Activated CD8-positive, alpha-beta memory T cell treated with anti-CD3 and anti-CD28 coated beads, Interleukin-2, amount 50 U/mL, for 4 hours (primary cell): ENCODE results near the gene TNNI3K.

Experiments
- DNase-seq: peaks from one replicate; pipeline ENCODE4 v3.0.0-alpha.2; 2020

The TNNI3K gene

GRCh38 chr1:74316302-74316701 lies 81.1 kb downstream of the TNNI3K start:
- DNase-seq = no peak

DNA sequence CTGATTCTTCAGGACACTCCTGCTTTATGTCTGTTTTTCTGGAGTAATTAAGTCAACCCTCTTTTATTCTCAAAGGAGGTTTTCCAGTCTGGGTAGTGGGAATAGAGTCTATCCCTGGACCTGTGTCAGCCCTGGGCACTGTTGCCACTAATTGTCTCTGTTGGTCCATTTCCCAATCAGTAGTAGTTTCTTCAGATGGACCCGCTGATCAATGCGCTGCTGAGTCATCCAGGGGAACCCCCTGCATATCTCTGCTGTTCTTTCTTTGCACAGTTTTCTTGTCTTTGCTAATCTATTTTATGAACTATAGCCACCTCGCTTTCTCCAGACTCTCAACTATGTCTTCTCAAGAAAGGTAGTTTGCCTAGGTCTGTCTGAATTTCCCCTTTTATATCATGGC lies 82.5 kb downstream of the TNNI3K start:
- no peak for DNase-seq

GRCh38 chr1:74323937-74324473 lies 88.8 kb downstream of the TNNI3K start:
- no peak for DNase-seq

- no peak for DNase-seq
Measured at GRCh38 chr1:74324684-74325448, 89.7 kb downstream of the TNNI3K start.

DNA sequence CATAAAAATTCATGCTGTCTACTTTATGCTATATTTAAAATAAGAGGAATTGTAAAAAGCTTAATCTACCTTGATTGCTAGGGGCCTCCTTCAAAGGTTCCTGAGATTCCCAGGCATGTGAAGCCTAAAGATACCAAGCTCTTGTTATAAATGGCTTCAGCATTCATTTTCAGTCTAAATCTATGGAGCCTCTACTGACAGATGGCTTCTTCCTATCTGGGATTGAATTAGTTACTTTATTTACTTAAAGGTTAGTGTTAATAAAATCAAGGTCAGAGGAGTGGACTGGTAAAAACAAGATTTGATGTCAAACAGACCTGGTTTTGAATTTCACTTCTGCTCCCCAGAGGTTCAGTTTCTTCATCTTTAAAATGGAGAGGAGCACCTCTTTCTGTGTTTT lies 93.7 kb downstream of the TNNI3K start:
- no peak for DNase-seq

DNA sequence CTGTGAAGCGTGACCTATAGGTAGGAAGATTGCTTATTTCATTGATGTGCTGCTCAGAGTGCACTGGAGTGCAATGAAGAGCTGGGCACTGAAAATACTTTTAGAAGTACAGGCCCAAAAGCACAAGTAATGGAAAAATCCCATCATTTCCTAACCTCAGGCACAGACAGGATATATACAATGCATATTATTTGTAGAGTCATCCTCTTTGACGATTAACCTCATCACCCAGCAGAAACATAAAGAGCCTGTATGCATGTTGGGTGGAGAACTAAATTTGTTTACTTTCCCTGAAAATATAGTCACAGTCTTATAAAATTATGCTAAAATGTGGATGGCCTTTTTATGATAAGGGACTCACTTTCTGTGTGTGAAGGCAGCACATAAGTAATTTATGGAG lies 98.1 kb downstream of the TNNI3K start:
- DNase-seq = no peak

- DNase-seq = no peak
Measured at GRCh38 chr1:74334147-74334546, 99.0 kb downstream of the TNNI3K start.

- DNase-seq = no peak
Measured at GRCh38 chr1:74340656-74341055, 105.5 kb downstream of the TNNI3K start.

DNA sequence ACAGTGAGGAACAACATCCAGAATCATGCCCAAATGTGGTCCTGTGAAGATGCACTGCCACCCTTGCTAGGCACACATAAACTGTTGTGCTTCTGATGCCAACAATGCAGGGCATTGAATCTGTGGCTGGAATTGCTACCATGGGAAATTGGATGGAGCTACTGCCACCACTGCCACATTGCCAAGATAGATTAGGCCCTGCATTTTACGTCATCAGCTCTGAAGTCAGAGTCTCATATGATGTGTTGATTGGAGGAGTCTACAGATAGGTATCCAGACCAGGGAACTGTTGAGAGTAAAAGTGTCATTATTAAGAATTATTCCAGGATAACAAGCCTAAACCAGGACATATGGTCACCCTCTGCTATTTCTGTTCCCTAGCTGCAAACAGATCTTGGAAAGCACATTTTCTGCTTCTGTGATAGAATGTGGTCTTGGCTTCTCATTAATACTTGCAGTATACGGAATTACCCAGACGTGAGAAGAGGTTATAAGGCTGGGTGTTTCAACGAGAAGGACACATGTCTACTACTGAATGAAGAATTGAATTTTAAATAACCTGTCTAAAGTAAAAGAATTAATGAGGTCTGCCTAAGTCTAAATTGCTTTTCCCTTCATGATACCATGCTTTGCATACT lies 106.6 kb downstream of the TNNI3K start:
- no peak for DNase-seq

DNA sequence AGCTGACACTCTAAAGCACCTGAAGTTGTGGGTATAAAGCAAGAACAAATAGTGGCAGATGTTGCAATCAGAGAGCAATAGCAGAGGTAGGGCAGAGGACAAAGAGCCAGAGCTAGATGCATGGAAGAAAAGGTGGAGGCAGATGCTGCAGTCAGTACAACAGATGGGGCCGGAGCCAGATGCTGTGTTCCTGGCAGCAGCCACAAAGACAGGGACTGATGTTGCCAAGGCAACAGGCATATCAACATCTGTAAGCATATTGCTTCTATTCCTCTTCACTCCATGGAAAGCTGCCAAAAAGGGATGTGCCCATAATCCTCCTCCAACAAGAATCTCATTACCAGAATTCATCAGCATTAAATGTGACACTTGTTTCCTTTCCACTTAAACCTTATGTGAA lies 108.0 kb downstream of the TNNI3K start:
- no peak for DNase-seq

GRCh38 chr1:74344387-74344786 lies 109.2 kb downstream of the TNNI3K start:
- no peak for DNase-seq

DNA sequence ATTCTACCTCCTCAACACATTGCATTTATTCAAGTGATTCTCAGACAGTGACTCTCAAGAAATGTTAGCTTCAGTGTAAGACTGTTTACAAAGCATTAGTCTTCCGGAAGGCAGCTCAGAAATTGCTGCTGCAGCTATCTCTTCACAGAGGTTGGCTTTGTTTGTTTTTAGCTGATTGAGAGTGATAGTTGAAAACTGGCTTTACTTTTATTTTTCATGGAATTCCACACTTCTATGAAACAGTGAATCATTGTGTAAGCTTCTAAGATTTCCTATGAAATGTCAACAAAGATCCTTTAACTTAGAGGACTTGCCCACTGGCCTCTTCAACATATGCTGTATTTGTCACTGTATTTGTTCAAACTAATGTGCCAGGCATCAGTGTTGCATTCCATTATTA lies 121.3 kb downstream of the TNNI3K start:
- DNase-seq = no peak

- DNase-seq = no peak
Measured at GRCh38 chr1:74357150-74357549, 122.0 kb downstream of the TNNI3K start.

DNA sequence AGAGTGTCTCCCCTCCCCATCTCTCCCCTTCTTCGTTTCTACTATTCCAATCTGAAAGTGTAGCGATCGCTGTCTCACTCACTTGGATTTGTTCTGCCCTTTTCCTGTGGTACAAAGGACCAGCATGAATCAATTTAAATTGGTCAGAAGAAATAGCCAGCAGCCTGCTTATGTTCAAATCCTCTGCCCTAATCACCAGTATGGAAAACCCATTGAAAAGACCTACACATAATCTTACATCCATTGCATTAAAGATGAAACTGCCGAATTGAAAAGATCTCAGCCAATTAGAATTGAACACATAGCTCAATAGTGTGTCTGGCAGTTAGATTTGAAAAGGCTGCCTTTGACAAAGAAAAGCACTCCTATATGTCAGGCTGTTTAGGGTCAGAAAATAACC lies 122.6 kb downstream of the TNNI3K start:
- no peak for DNase-seq

DNA sequence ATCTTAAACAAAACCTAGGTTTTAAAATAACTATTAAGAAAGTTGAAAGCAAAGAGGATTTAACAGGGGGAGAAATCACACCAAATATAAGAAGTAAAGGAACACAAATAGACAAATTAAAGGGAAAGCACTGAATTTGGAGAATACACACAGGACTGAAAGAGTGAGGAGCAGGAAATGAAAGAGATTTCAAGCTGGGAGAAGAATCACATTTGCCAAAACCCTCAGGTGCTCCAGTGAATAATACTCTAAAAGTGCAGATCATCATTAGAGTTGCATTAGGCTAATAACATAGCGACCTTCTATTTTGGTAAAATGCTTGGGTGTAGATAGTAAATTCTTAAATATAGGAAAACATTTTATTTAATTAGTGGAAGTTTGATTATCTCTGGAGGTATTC lies 127.5 kb downstream of the TNNI3K start:
- no peak for DNase-seq

DNA sequence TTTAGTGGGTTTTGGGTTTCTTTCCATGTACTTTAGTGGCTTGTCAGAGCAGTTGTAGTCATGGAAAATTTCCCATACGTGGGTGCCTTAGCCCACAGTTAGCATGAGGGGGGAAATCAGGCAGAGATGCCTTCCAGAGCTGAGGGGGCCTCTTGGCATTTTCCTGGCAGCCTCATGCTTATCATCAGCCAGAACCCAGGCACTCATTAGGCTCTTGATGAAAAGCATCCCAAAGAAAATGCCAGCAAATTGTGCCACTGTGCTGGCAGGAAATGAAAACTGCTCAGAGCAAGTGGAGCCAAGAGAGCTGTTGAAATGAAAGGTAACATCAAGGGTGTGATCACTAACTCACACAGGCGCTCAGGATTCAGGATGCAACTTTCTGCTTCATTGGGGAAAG lies 128.0 kb downstream of the TNNI3K start:
- DNase-seq = no peak

DNA sequence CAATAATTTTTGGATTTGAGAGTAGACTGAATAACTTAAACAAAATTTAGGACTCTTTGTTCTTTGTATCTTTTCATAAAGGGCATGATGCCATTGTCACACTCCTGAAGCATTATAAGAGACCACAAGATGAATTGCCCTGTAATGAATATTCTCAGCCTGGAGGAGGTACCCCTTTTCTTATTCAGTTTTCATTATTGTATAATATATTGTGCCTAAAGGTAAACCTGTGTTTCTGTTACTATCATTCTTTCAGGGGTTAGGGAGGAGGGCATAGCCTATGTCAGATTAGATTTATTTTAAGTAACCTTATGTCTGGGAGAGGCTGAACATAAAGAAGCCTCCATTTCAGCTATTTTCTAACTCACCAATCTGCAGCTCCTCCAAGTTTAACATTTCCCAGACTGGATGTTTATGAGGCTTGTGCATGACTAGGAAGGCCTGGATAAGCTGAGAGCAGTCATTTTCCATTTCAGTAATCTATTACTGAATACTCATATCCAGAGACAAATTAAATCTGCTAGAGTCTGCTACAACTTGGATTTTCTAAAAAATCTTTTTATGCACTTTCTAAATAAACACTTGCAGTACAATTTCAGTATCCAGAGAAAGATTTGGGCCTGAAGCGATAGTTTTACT lies 132.1 kb downstream of the TNNI3K start:
- DNase-seq = no peak

DNA sequence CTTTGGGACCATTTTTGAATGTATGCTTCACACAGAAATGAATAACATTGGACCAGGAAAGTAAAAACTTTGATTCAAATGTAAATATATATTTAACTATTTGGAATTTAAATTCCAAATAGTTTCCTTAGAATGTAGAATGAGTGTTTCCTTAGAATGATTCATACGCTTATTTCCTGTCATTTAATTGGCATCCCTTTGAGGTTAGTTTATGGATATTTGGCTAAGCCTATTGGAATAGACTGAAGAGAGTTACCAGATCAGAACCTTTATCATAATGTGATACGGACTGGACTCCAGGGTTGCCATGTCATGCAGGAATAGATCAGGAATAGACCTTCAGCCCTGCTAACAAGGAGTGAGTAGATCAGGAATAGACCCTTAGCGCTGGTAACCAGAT lies 133.1 kb downstream of the TNNI3K start:
- no peak for DNase-seq

DNA sequence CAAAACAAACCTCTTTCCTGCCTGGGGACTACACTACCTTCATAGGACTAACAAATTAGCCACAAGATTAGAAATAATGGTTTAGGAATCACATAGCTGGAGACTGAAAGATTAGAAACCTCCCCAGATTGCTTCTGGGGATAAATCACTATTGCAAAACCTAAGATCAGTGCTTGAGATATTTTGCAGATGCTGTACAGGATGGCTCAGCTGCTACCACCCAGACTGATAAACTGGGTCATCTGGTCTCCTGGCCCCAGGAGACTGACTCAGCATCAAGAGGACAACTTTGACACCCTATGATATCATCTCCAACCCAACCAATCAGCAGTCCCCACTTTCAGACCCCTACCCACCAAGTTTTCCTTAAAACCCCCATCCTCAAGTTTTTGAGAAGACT lies 140.2 kb downstream of the TNNI3K start:
- DNase-seq = no peak

GRCh38 chr1:74380252-74380651 lies 145.1 kb downstream of the TNNI3K start:
- DNase-seq = no peak

DNA sequence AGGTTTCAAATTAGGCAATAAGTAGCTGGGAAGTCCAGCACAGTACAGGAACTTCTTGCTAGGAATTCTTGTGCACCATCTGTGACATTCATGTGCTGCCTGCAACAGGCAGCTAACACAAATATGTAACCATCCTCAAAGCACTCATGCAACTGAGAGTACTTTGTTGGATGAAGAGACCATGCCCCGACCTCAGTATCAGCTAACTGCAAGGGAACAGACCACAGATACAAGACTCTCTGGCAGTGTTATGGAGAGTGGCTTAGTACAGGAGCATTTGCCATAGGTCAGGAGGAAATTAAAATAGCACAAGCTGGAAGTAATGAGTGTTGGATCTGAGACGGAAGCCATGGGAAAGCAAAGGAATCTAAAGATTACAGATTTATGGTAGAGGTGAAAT lies 153.7 kb downstream of the TNNI3K start:
- DNase-seq = no peak

- DNase-seq = no peak
Measured at GRCh38 chr1:74392186-74392585, 157.0 kb downstream of the TNNI3K start.

GRCh38 chr1:74392840-74393239 lies 157.7 kb downstream of the TNNI3K start:
- DNase-seq = no peak

DNA sequence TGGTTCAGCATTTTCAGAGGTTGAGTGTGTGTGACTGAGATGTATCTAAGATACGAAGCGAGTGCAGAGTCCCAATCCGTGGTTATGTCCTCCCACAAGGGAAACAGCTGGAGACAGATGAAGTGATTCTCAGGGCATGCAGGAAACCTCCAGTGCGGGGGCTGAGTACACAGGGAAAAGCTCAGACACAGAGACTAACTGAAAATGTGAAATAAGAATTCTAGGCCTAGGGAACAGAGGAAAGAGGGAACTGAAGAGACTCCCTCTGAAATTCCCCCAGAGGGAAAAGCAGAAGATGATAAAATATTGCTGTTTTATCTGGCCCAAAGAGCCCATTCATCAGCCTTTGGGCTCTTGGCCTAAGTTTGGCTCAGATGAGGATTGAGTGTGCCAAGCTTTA lies 160.4 kb downstream of the TNNI3K start:
- no peak for DNase-seq
